HL-60 (cell line): ENCODE data around the gene ABHD11.

Experiments used
- POLR2AphosphoS5 ChIP-seq: IDR thresholded peaks from 2 replicates; pipeline ENCODE4 v1.6.1; 2012; ENCODE audit warnings: low read depth
- TF ChIP-seq, protein P1 (sequence below): IDR thresholded peaks from one replicate; pipeline ENCODE4 v1.5.1; 2011; ENCODE audit warnings: low read length, control low read depth, inconsistent platforms; ENCODE audit not compliant: insufficient read depth

DNA sequence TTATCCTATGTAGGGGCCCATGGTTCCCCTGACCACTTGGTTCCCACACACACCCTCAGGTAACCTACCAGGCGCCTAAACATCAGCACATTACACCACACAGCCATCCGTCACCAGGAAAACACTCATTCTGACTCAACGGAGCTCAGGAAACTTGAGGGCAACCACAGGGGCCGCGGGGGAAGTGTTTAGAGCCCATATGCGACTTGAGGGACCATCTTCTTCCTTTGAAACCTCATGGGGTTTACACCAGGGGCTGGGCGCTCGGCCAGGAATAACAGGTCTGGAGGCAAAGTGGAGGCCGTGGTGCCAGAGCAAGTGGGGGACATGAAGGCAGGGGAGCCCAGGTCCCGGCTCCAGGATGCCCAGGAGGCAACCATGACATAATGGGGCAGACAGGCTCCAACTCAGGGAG lies 20.6 kb downstream of the ABHD11 start:
- TF ChIP-seq, protein P1, sequence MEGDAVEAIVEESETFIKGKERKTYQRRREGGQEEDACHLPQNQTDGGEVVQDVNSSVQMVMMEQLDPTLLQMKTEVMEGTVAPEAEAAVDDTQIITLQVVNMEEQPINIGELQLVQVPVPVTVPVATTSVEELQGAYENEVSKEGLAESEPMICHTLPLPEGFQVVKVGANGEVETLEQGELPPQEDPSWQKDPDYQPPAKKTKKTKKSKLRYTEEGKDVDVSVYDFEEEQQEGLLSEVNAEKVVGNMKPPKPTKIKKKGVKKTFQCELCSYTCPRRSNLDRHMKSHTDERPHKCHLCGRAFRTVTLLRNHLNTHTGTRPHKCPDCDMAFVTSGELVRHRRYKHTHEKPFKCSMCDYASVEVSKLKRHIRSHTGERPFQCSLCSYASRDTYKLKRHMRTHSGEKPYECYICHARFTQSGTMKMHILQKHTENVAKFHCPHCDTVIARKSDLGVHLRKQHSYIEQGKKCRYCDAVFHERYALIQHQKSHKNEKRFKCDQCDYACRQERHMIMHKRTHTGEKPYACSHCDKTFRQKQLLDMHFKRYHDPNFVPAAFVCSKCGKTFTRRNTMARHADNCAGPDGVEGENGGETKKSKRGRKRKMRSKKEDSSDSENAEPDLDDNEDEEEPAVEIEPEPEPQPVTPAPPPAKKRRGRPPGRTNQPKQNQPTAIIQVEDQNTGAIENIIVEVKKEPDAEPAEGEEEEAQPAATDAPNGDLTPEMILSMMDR, result no peak
- peak; percentile 95 for TF ChIP-seq POLR2AphosphoS5
